Caki2 (cell line): ENCODE results near the gene SLC8A3. TPM values are rescaled to one million over a fixed set of nuclear protein-coding genes. Genes with fewer than 3 reads are reported as not detected.

Experiments used
- DNase-seq: peaks from one replicate; pipeline ENCODE4 v3.0.0-alpha.2; 2015; ENCODE audit warnings: low read depth
- in situ Hi-C: cut with HindIII; loops from 2 replicates; pipeline ENCODE4 v1.10.0; 2016; ENCODE audit warnings: low sequenced_read_pairs, low pct_unique_long_range_greater_than_20kb, mixed read lengths
- total RNA-seq: library from RNA; depleted of rRNA; stranded (reverse); fragments of >200 nt; shearing (Covaris generic); gene quantifications from 2 replicates; pipeline ENCODE4 v1.2.3, GENCODE V29; 2014; ENCODE audit warnings: low replicate concordance

The SLC8A3 gene
- total RNA-seq, 1 experiment from 2014 or later: 0.91 TPM

- in situ Hi-C loops: no loop called here
Measured at GRCh38 chr14:70093156-70093555, 95.6 kb downstream of the SLC8A3 start.

GRCh38 chr14:70087380-70087697 lies 101.4 kb downstream of the SLC8A3 start:
- in situ Hi-C loops: no loop called here
- DNase-seq: no peak

More at GRCh38 chr14:70093156-70093555, 95.6 kb downstream of the SLC8A3 start:
- no peak for DNase-seq

GRCh38 chr14:70086685-70087379 lies 101.9 kb downstream of the SLC8A3 start:
- in situ Hi-C loops: no loop called here
- DNase-seq: peak; percentile 3

- in situ Hi-C loops: no loop called here
- no peak for DNase-seq
Measured at GRCh38 chr14:70084226-70084625, 104.5 kb downstream of the SLC8A3 start.

DNA sequence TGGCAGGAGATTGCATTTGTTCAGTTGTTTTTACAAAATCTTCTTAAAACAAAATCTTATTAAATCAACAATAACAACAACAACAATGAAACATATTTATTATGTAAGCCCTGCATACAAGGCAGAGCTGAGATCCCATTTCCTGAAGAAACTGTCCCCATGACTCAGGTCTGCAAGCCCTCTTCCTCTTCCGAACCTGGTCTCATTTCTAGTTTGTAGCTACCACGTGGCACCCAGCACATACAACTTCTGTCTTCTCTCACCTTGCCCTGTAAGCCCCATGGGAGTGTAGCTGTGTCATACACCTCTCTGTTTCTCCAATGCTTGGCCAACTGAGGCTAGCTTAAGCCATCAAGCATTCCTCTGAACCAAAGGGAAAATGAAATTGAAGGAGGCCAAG lies 106.4 kb downstream of the SLC8A3 start:
- in situ Hi-C loops: no loop called here
- DNase-seq: no peak

GRCh38 chr14:70080076-70080475 lies 108.7 kb downstream of the SLC8A3 start:
- in situ Hi-C loops: no loop called here
- DNase-seq: no peak

DNA sequence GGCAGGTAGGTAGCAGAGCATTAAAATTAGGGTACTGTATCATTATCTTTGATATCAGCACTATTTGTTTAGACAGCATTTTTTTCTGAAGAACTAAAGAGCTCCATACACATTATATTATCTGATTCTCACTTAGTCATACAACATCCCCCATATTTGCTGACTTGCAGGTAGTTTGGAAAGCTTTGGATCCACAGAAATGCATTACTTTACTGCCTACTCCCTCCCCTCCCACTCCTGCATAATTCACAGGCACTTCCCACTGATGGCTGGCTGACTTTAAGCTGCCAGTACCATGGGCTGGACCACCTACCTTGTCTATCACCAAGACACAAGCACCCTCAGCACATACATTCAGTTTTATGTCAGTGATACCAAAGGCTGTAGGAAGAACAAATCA lies 110.4 kb downstream of the SLC8A3 start:
- in situ Hi-C loops: no loop called here

DNA sequence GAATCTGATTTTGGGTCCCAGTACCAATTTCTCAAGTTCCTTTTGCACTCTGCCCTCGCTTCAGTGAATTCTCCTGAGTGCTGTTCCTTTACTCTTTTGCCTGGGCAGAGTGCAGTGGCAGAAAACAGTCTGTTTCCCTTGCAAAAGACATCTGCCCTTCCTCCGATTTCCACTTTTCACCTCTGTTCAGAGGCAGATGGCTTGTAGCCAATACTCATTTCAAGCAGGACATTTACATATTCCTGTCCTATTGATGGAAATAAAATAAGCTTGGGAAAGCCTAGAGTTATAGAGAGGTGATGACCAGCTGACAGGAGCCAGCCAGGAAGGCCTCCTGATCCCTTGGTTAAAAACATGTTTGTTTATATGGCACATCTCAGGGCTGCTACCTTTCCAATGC lies 111.0 kb downstream of the SLC8A3 start:
- DNase-seq: no peak
- in situ Hi-C loops: no loop called here

More for the DNA sequence above, 110.4 kb downstream of the SLC8A3 start:
- DNase-seq: no peak

DNA sequence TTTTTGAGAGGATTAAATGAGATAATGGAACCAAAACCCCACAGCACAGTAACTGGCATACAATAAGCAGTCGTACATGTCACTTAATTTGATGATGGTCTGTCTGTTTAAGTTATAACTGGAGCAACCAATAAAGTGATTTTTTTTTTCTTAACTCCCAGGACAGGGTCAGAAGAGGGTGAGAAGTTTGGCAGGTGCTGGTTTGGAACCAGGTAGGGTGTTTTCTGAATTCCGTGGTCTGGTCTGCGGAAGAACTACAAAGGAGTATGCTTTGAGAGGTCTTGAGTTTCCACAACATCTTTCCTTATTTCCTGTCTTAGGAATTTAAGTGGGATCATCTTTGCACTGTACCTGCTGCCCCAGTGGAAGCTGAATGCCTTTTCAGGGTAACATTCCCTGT lies 111.7 kb downstream of the SLC8A3 start:
- DNase-seq: no peak
- in situ Hi-C loops: no loop called here

DNA sequence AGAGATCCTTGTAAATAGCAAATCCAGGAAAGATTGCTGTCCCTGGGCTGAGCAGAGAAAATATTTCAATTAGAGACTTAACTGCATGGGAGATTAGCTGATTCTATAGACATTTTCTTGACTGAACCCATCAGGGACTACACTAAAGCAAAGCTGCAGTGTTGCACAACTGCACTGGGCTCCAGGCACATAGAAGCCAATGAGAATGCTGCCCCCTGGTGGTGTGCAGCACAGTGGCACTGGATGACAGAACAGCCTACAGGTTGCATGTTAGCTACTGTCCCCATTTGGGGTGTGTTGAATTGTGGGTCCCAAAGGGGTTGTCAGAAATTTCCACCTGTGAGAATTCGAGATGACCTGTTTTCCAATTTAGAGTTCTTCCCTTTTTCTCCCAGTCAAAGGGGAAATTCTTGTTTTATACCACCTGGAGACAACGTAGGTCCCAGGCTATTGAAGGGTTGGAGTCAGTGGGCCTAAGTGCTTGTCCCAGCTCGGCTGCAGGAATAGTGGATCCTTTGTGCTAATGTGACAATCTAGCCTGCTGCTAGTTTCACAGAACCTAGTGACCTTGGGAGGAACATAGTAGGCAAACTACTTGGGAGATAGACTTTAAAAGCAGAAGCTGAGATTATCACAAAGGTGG lies 114.7 kb downstream of the SLC8A3 start:
- in situ Hi-C loops: no loop called here

GRCh38 chr14:70069186-70069585 lies 119.6 kb downstream of the SLC8A3 start:
- no peak for DNase-seq
- in situ Hi-C loops: no loop called here

More for the DNA sequence above, 114.7 kb downstream of the SLC8A3 start:
- peak; percentile 16 for DNase-seq

DNA sequence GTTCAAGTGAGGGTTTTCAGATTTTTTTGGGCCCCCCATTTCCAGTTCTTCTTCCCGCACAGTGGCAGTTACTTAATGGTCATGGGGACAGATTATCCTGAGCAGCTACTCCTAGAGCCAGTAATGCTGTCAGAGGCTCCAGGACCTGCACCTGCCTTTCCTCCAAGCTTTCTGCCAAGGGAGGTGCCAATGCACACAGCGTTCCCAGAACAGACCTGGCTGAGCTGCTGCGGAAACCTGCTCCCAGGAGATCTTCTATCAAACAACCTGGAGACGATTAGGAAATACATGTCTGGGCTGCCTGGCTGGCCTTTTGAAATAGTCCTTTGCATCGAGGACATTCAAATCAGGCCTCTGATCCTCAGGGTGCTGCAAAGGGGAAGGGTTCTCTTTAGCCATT lies 120.9 kb downstream of the SLC8A3 start:
- in situ Hi-C loops: no loop called here
- DNase-seq: no peak

DNA sequence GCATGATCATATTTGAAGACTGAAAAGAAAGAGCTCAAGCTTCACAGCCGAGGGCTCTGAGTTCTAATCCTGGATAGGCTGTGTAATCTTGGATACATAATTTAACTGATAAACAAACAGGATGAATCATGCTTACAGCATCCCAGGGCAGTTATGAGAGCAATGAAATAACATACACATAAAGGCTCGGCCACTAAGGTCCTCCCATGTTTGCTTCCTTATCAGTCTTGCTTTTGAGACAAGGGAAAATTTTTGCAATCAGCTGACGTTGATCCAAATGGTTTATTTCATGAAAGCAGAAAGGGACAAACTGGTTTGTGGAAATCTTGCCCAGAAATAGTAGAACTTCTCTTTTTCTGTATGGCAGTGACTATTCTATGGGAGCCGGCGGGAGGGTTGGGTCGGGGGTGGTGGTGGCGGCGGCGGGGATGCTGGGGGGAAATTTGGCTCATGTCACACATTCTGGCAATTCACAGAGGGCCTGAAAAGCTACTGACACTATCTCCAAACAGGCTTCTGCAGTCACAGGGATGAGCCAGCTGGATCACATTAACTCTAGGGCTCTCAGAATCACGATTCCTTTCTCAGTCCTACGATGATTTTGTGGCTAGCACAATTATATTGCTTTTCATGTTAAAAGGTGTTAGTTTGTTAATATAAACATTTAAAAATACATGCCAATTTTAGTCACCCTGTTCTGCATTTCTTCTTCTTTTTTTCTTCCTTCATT lies 124.5 kb downstream of the SLC8A3 start:
- in situ Hi-C loops: no loop called here
- DNase-seq: no peak

DNA sequence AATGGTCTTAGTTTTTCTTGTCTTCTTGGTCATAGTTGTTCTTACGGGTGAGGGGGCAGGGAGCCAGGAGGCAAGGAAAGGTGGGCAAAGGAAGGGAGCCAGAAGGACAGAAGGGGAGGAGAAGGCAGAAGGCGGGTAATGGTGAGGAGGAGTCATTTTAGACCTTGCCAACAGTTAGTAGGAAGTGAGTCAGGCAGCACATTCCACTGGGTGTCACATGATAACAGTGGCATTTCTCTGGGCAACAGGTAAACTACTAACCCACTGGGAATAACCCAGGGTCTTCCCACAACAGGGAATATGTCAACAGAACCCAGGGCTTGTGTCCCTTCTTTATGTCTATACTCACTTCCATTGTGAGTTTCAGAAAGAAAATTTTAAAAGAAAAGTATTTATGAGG lies 127.6 kb downstream of the SLC8A3 start:
- DNase-seq: peak; percentile 10
- in situ Hi-C loops: no loop called here

DNA sequence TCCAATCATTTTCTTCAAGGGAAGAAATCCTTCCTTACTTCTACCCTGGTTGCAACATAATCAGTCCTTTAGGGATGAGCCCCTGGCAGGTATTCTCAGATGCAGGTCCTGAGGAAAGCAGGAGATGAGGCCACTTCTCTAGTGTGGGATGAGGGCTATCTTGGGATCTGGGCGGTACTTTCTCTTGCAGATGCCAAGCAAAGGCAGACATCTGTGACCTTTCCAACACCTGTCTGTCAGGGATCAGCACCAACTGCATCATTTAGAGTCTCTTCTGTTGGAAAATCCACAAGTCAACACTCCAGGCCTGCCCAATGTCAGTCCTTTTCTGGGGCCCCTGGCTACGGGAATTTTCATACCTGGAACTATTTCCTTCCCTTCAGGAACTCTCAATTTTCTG lies 129.2 kb downstream of the SLC8A3 start:
- DNase-seq: no peak
- in situ Hi-C loops: no loop called here

DNA sequence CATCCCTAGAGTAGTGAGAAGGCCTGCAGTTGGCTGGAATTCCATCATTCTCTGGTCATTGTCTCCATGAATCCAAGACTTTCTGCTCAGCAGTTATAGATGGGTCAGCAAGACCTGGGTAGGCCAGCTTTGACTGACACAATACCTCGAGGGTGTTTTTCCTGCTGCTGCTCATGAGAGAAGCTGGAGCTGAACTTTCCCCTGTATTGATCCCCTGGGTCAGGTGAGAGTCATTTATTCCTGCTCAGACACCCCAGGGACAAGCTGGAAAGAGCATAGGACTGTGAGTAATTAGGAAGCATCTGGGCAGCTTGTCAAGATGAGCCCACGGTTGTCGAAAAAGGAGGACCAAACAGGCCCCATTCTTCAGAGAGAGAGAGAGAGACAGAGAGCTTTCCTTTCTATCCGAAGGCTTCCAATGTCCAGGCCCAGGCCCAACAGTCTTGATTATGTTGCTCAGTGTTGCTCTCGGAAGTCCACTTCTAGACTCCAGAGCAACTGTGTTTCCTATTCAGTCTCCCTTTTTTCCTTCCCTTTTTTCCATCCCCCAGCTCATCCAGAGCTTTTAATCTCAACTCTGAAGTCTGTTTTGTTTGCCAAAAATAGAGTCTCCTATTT lies 131.1 kb downstream of the SLC8A3 start:
- in situ Hi-C loops: no loop called here

DNA sequence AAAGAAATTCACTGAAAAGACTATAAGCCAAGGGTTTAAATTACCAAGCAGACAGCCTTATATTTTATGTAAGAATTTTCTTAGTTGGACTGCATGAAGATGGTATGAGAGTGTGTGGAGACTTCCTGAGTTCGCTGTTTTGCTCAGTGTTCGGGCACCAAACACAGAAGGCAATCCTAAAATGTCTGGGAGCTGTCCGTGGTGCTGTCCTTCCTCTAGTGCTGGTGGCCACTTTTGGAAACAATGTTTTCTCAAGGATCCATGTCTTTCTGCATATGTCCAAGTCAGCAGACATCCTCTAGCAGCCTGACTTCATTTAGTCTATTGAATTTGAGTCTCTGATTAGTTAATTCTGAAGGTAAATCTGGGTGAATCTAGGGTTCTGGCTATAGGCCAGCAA lies 135.8 kb downstream of the SLC8A3 start:
- no peak for DNase-seq
- in situ Hi-C loops: no loop called here

More for the DNA sequence above, 131.1 kb downstream of the SLC8A3 start:
- no peak for DNase-seq

DNA sequence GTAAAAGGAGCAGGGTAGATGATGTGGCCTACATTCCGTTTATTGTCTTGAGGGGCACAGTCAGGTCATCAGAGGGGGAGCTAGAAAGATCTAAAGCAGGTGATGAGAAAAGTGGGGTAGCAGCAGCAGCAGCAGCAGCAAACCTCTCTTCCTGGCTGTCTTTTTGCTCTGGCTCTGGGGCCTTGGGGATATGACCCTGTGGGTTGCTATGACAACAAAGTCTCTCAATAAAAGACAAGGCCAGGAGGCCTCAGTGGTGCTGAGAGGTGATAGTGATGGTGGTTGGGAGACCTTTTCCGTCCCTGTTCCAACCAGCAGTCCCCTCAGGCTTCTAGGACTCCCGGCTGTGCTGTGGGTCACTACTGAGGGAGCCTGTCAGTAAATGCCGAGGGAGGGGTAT lies 138.6 kb downstream of the SLC8A3 start:
- in situ Hi-C loops: no loop called here
- no peak for DNase-seq

GRCh38 chr14:70049605-70050004 lies 139.1 kb downstream of the SLC8A3 start:
- in situ Hi-C loops: no loop called here

More at GRCh38 chr14:70049605-70050004, 139.1 kb downstream of the SLC8A3 start:
- no peak for DNase-seq
